SU-DHL-6 (cell line): ENCODE measurements around the gene CPED1.

ENCODE experiments used
- EZH2phosphoT487 ChIP-seq: fragments of 200-600 bp; sonication (generic), shearing (Covaris generic); conservative IDR thresholded peaks from 2 replicates; pipeline ENCODE4 v1.6.1; 2018; ENCODE audit warnings: mild to moderate bottlenecking, antibody characterized with exemption, low read length, moderate library complexity, mixed read lengths
- TF ChIP-seq, protein P1 (sequence below): fragments of 200-600 bp; sonication (generic); IDR thresholded peaks from one replicate; pipeline ENCODE4 v1.5.1; 2017; ENCODE audit warnings: antibody characterized with exemption, mild to moderate bottlenecking, low read length, moderate library complexity; ENCODE audit not compliant: insufficient read depth, poor library complexity, severe bottlenecking

DNA sequence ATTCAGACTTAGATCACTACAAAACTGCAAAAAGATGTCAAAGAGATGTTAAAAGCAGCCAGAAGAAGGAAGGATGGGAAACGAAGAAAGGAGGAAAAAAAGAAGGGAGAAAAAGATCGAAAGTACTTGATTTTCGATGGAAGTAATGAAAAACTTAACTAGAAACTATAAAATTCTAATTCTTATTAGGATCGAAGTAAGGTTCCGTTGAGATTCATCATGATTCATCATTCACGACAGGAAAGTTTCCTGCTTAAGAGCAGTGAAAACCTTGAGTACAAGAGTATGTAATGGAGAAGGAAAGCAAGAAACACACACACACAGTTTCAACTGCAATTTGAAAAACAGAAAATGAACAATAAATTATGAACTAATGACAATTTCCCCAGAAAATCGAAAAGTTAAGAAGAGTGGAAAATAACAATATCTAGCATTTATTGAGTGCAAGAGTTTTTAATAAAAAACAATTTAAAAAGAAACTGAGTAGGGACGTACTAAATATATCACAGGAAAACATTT lies 39.1 kb upstream of the CPED1 start:
- no peak for TF ChIP-seq EZH2phosphoT487
- TF ChIP-seq, protein P1, sequence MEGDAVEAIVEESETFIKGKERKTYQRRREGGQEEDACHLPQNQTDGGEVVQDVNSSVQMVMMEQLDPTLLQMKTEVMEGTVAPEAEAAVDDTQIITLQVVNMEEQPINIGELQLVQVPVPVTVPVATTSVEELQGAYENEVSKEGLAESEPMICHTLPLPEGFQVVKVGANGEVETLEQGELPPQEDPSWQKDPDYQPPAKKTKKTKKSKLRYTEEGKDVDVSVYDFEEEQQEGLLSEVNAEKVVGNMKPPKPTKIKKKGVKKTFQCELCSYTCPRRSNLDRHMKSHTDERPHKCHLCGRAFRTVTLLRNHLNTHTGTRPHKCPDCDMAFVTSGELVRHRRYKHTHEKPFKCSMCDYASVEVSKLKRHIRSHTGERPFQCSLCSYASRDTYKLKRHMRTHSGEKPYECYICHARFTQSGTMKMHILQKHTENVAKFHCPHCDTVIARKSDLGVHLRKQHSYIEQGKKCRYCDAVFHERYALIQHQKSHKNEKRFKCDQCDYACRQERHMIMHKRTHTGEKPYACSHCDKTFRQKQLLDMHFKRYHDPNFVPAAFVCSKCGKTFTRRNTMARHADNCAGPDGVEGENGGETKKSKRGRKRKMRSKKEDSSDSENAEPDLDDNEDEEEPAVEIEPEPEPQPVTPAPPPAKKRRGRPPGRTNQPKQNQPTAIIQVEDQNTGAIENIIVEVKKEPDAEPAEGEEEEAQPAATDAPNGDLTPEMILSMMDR = no peak
